Endometrial microvascular endothelial cells (primary cell): Measurements from ENCODE around the gene PHACTR3. TPM values are rescaled to one million over a fixed set of nuclear protein-coding genes. Genes with fewer than 3 reads are reported as not detected.

Source experiments
- in situ Hi-C: cut with HindIII; loops from 2 replicates; pipeline ENCODE4 v1.10.0; 2017; ENCODE audit warnings: low sequenced_read_pairs, low pct_unique_long_range_greater_than_20kb; ENCODE audit errors: inconsistent ontology term
- total RNA-seq: library from RNA; depleted of rRNA; stranded (reverse); fragments of >200 nt; gene quantifications from one replicate; pipeline ENCODE4 v1.2.3, GENCODE V29; 2015; ENCODE audit errors: inconsistent ontology term

PHACTR3 gene
- total RNA-seq, 1 donor from 2014 or later = not detected

DNA sequence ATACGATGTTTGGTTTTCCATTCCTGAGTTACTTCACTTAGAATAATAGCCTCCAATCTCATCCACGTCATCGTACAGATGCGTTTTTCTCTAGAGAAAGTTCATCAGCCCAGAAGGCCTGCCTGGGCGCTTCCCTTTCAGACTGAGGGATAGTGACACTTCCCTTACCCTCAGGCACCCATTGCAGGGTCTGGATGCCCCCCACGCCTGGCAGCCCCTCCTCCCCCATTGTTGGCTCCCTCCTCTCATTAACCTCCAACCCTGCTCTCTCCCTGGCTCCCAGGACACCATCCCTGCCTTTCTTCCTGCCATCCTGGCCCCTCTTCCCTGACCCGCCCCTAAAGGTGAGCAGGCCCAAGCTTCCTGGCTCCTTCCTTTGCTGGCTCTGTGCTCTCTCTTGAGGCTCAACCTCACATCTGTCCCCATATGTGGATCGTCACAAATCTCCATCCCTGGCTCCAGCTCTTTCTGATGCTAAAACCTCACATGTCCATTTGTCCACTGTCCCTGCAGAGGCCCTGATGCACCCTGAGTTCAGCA lies 183.9 kb downstream of the PHACTR3 start:
- in situ Hi-C loops = no loop called here

GRCh38 chr20:59788811-59789397 lies 184.6 kb downstream of the PHACTR3 start:
- in situ Hi-C loops = no loop called here

- in situ Hi-C loops = no loop called here
These were observed 185.3 kb downstream of the PHACTR3 start for GRCh38 chr20:59789686-59790085.

DNA sequence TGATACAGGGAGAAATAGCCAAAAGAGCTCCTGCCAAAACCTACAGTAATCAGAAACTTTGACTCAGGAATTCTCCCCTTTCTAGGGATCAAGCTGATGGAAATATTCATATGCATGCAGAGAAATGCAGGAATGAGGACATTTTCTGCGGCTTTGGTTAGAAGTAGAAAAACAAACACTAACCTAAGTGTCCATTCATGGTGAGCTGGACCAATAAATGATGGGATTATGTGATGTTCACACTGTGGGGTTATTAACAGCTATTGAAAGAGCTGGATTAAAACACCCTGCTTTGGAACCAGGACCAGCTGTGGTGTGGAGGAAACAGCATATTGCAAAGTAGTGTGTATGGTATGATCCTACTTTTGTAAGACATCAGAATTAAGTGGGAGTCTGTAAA lies 186.0 kb downstream of the PHACTR3 start:
- in situ Hi-C loops = no loop called here

- in situ Hi-C loops = no loop called here
These were observed 188.0 kb downstream of the PHACTR3 start for GRCh38 chr20:59792300-59792699.

DNA sequence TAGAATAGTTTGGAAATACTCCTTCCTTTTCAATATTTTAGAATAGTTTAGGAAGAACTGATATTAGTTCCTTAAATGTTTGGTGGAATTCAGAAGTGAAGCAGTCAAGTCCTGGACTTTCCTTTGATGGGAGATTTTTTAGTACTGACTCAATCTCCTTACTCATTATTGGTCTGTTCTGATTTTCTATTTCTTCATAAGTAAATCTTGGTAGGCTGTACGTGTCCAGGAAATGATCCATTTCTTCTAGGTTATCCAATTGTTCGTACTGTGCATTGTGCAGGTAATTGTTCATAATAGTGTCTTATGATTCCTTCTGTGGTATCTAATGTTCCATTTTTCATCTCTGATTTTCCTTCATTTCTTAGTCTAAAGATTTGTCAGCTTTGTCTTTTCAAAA lies 190.2 kb downstream of the PHACTR3 start:
- in situ Hi-C loops = no loop called here

DNA sequence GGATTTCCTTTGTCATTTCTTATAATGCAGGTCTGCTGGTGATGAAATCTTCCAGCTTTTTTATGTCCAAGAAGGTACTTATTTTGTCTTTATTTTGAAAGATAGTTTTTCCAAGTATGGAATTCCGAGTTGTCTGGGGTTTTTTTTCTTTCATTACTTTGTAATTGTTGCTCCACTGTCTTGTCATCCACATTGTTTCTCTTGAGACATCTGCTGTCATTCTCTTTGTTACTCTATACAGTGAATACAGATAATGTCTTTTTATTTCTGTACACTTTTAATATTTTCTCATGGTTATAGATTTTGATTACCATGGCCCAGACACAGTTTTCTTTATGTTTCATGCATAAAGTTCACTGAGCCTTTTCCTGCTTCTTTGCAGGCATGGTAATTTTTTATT lies 196.0 kb downstream of the PHACTR3 start:
- in situ Hi-C loops = no loop called here

GRCh38 chr20:59802018-59802417 lies 197.7 kb downstream of the PHACTR3 start:
- in situ Hi-C loops = no loop called here

DNA sequence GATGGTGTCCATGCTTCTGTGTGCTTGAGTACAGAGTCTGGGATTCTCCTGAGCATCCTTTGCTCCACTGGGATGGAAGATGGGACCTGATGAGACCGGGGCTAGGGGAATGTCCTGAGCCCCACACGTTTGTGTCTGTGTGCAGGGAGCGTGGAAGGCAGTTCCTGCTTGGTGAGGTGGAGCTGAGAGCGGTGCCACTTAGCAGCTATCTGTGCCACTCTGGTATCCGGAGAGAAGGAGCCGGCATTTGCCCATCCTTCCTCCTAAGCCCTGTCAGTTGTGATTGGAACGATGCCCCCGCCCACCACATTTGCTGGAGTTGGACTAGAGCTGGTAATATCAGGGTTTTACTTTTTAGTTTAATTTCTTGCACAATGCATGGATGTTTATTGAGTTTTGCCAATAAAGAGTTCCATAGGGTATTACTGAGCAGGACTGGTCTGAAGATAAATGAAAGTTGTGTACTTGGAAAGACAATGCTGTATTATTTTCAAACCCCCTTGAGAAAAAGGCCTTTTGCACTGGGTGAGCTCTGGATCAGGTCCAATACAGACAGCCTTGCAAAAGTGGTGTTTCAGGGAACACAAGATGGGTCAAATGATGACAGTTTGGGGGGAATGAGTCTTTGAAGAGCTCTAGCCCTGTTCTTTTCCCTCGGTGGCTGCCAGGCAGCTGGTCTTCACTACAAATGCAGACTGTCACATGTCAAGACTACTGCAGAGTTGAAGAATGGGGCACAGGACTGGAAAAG lies 198.3 kb downstream of the PHACTR3 start:
- in situ Hi-C loops = no loop called here

DNA sequence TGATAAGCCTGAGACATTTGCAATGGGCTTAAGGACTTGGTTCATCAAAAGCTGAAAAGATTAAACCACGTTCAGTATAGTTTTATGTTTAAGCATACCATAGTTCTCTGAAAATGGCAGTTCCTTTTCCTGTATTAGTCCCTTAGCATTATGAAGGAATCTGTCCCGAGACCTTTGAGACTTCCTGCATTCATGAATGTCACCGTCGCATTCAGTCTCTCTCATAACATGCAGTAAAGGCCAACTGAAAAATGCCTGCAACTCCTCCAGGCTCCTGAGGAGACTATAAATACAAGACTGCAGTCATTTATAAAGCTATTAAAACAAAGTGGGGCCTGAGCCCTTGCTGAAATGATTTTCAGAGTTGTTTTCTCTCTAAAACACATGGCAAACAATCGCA lies 200.0 kb downstream of the PHACTR3 start:
- in situ Hi-C loops = no loop called here

DNA sequence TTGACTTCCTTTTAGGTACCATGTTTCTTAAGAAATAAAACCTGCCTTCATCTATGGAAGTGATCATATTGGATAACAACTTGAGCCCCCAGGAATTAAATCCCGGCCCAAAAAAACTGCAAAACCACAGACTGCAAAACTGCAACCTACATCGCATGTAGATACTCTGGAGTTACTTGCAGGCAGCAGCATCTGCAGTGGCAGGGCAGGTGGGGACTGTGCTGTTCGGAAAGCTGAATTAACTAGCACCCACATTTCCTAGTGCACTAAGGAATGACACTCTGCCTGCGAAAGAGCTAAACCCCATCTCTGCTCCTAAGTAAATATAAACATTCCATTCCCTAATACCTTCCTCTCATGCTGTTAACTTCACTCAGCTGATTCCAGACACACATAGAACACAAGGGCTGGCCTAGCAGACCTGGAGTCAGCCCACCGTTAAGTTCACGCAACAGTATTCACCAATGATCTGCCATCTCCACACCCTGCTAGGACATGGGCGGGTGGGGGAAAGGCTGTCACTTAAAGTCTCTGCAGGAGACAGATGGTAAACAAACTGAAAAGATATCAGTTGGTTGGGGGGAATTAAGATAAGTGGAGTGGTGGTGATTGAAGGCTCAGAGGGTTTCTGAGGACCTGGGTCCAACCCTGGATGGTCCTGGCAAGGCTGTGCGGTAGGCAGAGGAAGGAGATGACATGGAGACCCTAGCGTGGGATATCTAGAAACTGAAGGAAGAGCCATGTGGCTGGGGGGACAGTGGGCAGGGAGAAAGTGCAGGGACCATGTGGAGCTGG lies 200.7 kb downstream of the PHACTR3 start:
- in situ Hi-C loops = no loop called here

- in situ Hi-C loops = no loop called here
These were observed 201.6 kb downstream of the PHACTR3 start for GRCh38 chr20:59805786-59806577.

GRCh38 chr20:59806578-59806975 lies 202.2 kb downstream of the PHACTR3 start:
- in situ Hi-C loops = no loop called here

- in situ Hi-C loops = no loop called here
These were observed 203.8 kb downstream of the PHACTR3 start for GRCh38 chr20:59807909-59808728.

GRCh38 chr20:59808729-59809381 lies 204.5 kb downstream of the PHACTR3 start:
- in situ Hi-C loops = no loop called here

DNA sequence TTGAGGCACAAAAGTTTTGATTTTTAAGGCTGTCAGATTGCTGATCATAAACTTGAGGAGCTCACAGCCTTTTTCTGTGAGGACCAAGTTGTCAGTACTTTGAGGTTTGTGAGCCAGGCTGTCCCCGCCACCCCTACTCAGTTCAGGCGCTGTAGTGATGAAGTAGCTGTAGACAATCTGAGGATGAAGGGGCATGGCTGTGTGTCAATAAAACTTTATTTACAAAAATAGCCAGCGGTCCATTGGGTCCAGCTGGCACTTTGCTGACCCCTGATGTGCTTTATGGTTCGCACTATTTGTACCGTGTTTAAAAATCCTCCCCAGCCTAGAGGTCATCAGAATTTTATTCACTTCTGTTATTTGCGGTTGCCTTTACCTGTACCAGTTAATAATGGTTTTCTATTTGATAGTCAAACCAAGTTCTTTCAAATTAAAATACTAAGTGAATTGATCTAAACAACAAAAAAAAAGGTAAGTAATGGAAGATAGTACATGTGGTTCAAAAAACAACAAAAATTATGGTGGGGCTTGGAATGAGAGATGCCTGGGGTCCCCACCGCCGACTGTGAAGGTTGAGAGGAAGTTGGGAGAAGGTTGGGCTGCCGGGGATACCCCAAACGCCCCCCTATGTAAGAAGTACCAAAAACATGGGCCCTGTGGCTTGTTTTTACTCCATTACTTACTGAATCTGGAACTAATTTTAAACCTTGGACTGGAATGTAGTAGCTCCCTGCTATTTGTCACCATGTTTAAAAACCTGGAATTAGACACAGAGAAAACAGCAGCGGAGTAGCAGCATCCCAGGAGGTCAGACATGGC lies 205.5 kb downstream of the PHACTR3 start:
- in situ Hi-C loops = no loop called here
